ENCODE results near the gene NAA80. TPM values are rescaled to one million over a fixed set of nuclear protein-coding genes. Genes with fewer than 3 reads are reported as not detected.

The NAA80 gene
- polyA plus RNA-seq, 2 of the 4 experiments (the other 2 are of a cell fraction): 3.1 to 5.3 TPM

DNA sequence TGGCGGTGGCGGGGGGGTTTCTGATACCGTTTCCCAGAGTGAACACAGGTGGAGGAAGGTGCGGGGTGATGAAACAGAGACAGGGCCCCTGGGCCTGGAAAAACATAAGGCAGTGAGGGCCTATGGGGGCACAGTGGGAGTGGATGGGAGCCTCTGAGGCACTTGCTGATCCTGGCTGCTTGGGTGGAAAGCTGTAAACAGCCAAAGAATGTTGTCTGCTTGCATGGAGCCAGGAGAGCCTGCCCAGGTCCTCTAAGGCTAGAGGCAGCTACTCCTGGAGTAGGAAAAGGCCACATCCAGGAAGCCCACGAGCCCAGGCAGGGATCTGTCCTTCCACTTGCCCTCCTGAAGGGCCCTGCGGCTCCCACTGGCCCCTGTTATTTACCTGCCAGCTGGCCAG, 33.2 kb downstream of the NAA80 start:
- CTCF ChIA-PET: interaction anchor here (0.7 to 7.4 kb wide), 7 partner anchors 9 to 72 kb away, joined by 3 to 60 read pairs (median 10); no protein-coding TSS in a partner anchor
- Histone ChIP-seq H3K4me3 (no peak overlapping the region), H3K9me3 (no peaks in the 10 kb centered on the region), H3K4me1 (peaks cover 76% of the 10 kb centered on the region), H3K4me2 (no peak overlapping the region; the same call in 2 of the 3 replicates), H3K27ac (peak overlapping the region in 1 of 2 experiments; percentile 94; a peak in 3 of 6 replicates)
- WGBS (ENCODE audit: missing lambda C conversion rate): 87% methylated on average over 5 of the region's 6 CpGs
- DNase-seq (ENCODE audit: low read depth in 1 of 2, low spot score in 1 of 2): no peak
- TF ChIP-seq, protein P1, sequence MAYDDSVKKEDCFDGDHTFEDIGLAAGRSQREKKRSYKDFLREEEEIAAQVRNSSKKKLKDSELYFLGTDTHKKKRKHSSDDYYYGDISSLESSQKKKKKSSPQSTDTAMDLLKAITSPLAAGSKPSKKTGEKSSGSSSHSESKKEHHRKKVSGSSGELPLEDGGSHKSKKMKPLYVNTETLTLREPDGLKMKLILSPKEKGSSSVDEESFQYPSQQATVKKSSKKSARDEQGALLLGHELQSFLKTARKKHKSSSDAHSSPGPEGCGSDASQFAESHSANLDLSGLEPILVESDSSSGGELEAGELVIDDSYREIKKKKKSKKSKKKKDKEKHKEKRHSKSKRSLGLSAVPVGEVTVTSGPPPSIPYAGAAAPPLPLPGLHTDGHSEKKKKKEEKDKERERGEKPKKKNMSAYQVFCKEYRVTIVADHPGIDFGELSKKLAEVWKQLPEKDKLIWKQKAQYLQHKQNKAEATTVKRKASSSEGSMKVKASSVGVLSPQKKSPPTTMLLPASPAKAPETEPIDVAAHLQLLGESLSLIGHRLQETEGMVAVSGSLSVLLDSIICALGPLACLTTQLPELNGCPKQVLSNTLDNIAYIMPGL (CRISPR knock-in tag; IDR thresholded peaks at IDR 0.05; ENCODE audit: borderline replicate concordance): no peak
- TF ChIP-seq JUN (IDR thresholded peaks at IDR 0.05): no peak
- TF ChIP-seq, protein P2, sequence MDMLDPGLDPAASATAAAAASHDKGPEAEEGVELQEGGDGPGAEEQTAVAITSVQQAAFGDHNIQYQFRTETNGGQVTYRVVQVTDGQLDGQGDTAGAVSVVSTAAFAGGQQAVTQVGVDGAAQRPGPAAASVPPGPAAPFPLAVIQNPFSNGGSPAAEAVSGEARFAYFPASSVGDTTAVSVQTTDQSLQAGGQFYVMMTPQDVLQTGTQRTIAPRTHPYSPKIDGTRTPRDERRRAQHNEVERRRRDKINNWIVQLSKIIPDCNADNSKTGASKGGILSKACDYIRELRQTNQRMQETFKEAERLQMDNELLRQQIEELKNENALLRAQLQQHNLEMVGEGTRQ (IDR thresholded peaks at IDR 0.05): no peak
- TF ChIP-seq ZFP36 (IDR thresholded peaks at IDR 0.05; ENCODE audit: borderline replicate concordance, partially characterized antibody): no peak
- TF ChIP-seq ZNF302 (CRISPR knock-in tag; IDR thresholded peaks at IDR 0.05): no peak
- TF ChIP-seq, protein P3, sequence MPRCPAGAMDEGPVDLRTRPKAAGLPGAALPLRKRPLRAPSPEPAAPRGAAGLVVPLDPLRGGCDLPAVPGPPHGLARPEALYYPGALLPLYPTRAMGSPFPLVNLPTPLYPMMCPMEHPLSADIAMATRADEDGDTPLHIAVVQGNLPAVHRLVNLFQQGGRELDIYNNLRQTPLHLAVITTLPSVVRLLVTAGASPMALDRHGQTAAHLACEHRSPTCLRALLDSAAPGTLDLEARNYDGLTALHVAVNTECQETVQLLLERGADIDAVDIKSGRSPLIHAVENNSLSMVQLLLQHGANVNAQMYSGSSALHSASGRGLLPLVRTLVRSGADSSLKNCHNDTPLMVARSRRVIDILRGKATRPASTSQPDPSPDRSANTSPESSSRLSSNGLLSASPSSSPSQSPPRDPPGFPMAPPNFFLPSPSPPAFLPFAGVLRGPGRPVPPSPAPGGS (IDR thresholded peaks at IDR 0.05): no peak
- TF ChIP-seq, protein P4, sequence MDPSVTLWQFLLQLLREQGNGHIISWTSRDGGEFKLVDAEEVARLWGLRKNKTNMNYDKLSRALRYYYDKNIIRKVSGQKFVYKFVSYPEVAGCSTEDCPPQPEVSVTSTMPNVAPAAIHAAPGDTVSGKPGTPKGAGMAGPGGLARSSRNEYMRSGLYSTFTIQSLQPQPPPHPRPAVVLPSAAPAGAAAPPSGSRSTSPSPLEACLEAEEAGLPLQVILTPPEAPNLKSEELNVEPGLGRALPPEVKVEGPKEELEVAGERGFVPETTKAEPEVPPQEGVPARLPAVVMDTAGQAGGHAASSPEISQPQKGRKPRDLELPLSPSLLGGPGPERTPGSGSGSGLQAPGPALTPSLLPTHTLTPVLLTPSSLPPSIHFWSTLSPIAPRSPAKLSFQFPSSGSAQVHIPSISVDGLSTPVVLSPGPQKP (IDR thresholded peaks at IDR 0.05; ENCODE audit: low read depth, low read length): no peak
- TF ChIP-seq HOXB5 (CRISPR knock-in tag; IDR thresholded peaks at IDR 0.05): no peak
- TF ChIP-seq, protein P5, sequence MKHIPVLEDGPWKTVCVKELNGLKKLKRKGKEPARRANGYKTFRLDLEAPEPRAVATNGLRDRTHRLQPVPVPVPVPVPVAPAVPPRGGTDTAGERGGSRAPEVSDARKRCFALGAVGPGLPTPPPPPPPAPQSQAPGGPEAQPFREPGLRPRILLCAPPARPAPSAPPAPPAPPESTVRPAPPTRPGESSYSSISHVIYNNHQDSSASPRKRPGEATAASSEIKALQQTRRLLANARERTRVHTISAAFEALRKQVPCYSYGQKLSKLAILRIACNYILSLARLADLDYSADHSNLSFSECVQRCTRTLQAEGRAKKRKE (CRISPR knock-in tag; IDR thresholded peaks at IDR 0.05; ENCODE audit: low read depth): no peak
- TF ChIP-seq MAFK (IDR thresholded peaks at IDR 0.05; ENCODE audit: partially characterized antibody): no peak
- no peak for TF ChIP-seq MYC (IDR thresholded peaks at IDR 0.05; ENCODE audit: borderline replicate concordance, low read length)
- TF ChIP-seq BHLHE40 (IDR thresholded peaks at IDR 0.05; ENCODE audit: low read depth, low read length): no peak
- no peak for TF ChIP-seq ZSCAN20 (CRISPR knock-in tag; IDR thresholded peaks at IDR 0.05)
- no peak for TF ChIP-seq FOSL2 (IDR thresholded peaks at IDR 0.05)
- no peak for TF ChIP-seq FOSL2 (CRISPR knock-in tag; IDR thresholded peaks at IDR 0.05)
- TF ChIP-seq, protein P6, sequence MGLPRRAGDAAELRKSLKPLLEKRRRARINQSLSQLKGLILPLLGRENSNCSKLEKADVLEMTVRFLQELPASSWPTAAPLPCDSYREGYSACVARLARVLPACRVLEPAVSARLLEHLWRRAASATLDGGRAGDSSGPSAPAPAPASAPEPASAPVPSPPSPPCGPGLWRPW (IDR thresholded peaks at IDR 0.05): no peak
- TF ChIP-seq CBX2 (IDR thresholded peaks at IDR 0.05; ENCODE audit: borderline replicate concordance, low read depth): no peak
- no peak for TF ChIP-seq HOXB13 (CRISPR knock-in tag; IDR thresholded peaks at IDR 0.05; ENCODE audit: low read depth)
- TF ChIP-seq TFCP2L1 (CRISPR knock-in tag; IDR thresholded peaks at IDR 0.05): no peak
- no peak for TF ChIP-seq EP300 (IDR thresholded peaks at IDR 0.05)
- TF ChIP-seq, protein P7, sequence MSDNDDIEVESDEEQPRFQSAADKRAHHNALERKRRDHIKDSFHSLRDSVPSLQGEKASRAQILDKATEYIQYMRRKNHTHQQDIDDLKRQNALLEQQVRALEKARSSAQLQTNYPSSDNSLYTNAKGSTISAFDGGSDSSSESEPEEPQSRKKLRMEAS (IDR thresholded peaks at IDR 0.05): no peak
- ATAC-seq: no peak
- POLR2A ChIA-PET: interaction anchor here (1.9 kb wide), 1 partner anchor 30 kb away, joined by 4 read pairs; the partner anchor contains the start of gene GNAI2
- no peak for FAIRE-seq

Data from A549 (cell line).